Small intestine (tissue), 7 donors: Measurements from ENCODE around the gene SLC16A3. TPM values are rescaled to one million over a fixed set of nuclear protein-coding genes. Genes with fewer than 3 reads are reported as not detected.

ENCODE experiments used
- DNase-seq, 2 donors: peaks; one replicate each; pipeline versions ENCODE4 v3.0.0 to v3.0.0-alpha.2; 2013
- FAIRE-seq: peaks from 2 replicates; lab custom pipeline; 2012; peaks lifted over from hg19 to GRCh38; lab: Jason Lieb, UNC
- H3K27ac ChIP-seq, 3 donors: one replicate each; pipeline ENCODE4 v1.5.1; 2013; ENCODE audit warnings: low read length in 2 of 3, mild to moderate bottlenecking in 2 of 3, control low read depth in 1 of 3, inconsistent platforms in 1 of 3, low read depth in 1 of 3, moderate library complexity in 1 of 3
- H3K27me3 ChIP-seq, 3 donors: one replicate each; pipeline ENCODE4 v1.6.1; 2013; ENCODE audit warnings: low read length in 3 of 3, inconsistent platforms in 1 of 3; ENCODE audit not compliant: control insufficient read depth in 3 of 3, insufficient read depth in 3 of 3
- H3K36me3 ChIP-seq, 3 donors: one replicate each; pipeline ENCODE4 v1.6.1; 2013; ENCODE audit warnings: low read length in 3 of 3, inconsistent platforms in 1 of 3, low read depth in 1 of 3, mild to moderate bottlenecking in 1 of 3, moderate library complexity in 1 of 3; ENCODE audit not compliant: control insufficient read depth in 3 of 3, insufficient read depth in 2 of 3
- H3K4me1 ChIP-seq, 3 donors: one replicate each; pipeline ENCODE4 v1.6.1; 2013; ENCODE audit warnings: low read length in 2 of 3, inconsistent platforms in 1 of 3, low read depth in 1 of 3, mild to moderate bottlenecking in 1 of 3, moderate library complexity in 1 of 3; ENCODE audit not compliant: control insufficient read depth in 3 of 3, insufficient read depth in 2 of 3
- H3K4me3 ChIP-seq, 3 donors: one replicate each; pipeline ENCODE4 v1.5.1; 2013; ENCODE audit warnings: low read length in 3 of 3, control low read depth in 1 of 3, inconsistent platforms in 1 of 3, low read depth in 1 of 3, mild to moderate bottlenecking in 1 of 3, moderate library complexity in 1 of 3
- H3K9me3 ChIP-seq, 2 donors: one replicate each; pipeline ENCODE4 v1.6.1; 2013; ENCODE audit warnings: low read depth in 1 of 2, low read length in 1 of 2; ENCODE audit not compliant: control insufficient read depth in 2 of 2, insufficient read depth in 1 of 2
- WGBS, 3 donors: extraction: QIAGEN DNeasy Blood & Tissue Kit; methylation state at CpG; one replicate each; pipeline ENCODE4 v1.1.7; 2013; 5-methylcytosine and 5-hydroxymethylcytosine counted together
- polyA plus RNA-seq, 4 donors: library from polyadenylated mRNA; stranded (reverse) in 3 of 4; unstranded in 1 of 4; fragments of 200-250 nt in 3 of 4; fragments of 120-200 nt in 1 of 4; gene quantifications; one replicate each; pipeline versions ENCODE4 v1.2.1 to v1.2.3, GENCODE V29; 2013
- donor health status: healthy with polysubstance abuse.
- donor health status: control.
- donor health status: control.
- donor health status: Bipolar disorder and iron deficiency.
- donor health status: healthy.

The SLC16A3 gene
- polyA plus RNA-seq, 4 donors = 5.4 to 33.2 (median 14.5) TPM

DNA sequence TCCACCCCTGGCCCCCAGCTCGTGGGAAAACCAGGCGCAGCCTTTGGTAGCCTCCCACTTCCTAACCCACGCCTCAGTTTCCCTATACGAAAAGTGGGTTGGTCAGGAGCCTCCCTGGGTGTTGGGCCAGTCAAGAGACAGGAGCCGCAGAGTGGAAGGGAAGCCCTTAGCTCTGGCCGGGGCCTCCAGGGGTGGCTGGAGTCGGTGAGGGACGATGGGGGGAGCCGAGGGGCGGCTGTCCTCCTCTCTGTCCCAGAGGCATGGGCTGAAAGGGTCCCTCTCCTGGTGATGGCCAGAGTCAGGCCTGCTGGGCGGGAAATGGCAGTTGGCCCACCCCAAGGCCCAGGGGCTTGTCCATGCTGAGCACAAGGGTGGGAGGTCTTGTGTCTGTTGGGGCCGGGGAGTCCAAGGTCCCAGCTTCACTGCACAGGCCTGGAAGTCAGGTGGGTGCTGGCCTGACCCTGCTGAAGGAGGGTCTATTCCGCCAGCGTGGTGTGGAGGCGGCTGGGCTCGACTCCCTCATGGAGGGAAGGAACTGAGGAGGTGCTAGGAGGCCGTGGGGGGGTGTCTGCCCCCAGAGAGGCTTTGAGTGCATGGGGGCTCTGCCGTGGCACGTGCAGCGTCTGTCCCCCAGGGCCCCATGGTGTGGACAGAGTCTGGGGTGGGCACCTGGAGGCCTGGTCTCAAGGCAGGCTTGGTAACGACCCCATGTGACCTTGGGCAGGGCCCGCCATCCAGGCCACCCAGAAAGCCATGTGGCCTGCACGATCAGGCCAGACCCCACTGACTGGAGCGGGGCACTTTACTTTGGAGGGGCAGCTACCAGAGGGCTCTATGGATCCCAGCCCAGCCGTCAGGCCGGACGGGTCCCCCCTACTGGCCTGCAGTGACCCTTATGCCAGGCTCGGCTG is 1.1 kb downstream of the SLC16A3 start:
- Histone ChIP-seq H3K27me3 (peaks cover 0 to 9% (median 0%) of the 10 kb centered on the region in 3 donors), H3K27ac (peak overlapping the region in 2 of 3 donors; percentile 66 to 94), H3K4me3 (peak overlapping the region; percentile 43 to 69 (median 61)), H3K36me3 (peaks cover 0 to 14% (median 0%) of the 10 kb centered on the region in 3 donors), H3K9me3 (peaks cover 0 to 4% of the 10 kb centered on the region in 2 donors), H3K4me1 (peaks cover 0 to 44% (median 10%) of the 10 kb centered on the region in 3 donors)
- DNase-seq = peak in 1 of 2 donors; percentile 45
- WGBS, 3 donors = 56 to 65% (median 62%) methylated on average over 25 to 28 of the region's 28 CpGs
- no peak for FAIRE-seq

DNA sequence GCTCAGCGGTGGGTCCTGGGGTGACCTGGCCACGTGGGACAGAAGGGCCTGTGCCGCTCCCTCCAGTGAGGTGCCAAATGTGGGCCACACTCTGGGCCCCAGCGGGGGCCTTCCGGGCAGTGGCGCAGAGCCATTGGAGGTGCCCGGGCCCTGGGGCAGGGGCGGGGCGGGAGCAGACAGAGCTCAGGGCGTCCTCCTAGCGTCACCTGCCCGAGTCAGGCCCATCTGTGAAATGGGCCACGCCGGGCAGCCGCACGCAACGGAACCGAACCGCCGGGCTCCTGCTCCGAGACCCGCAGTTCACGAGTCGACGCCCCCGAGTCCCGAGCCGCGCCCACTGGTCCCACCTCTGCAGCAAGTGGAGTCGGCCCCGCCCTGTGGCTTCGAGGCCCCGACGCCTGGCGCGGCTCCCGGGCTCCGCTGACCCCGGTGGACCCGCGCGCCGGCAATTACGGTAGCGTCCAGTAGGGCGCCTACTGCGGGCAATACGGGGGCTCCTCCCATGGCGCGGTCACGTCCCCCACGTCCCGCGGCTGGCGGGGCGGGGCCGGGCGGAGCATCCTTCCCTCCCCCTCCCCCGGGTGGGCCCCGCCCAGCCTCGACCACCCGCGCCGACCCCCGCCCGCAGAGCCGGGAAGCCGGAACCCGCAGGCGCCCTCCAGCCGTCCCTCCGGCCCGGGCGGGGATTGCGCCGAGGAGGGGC is 1.9 kb downstream of the SLC16A3 start:
- Histone ChIP-seq H3K9me3 (peaks cover 0 to 4% of the 10 kb centered on the region in 2 donors), H3K4me1 (peaks cover 0 to 52% (median 10%) of the 10 kb centered on the region in 3 donors), H3K4me3 (peak overlapping the region; percentile 38 to 78 (median 57)), H3K36me3 (peaks cover 0 to 19% (median 0%) of the 10 kb centered on the region in 3 donors), H3K27me3 (peaks cover 0 to 9% (median 0%) of the 10 kb centered on the region in 3 donors), H3K27ac (peak overlapping the region; percentile 15 to 94 (median 91))
- DNase-seq (peak; percentile 86 to 93), FAIRE-seq (no peak)
- WGBS, 3 donors = 4 to 11% (median 6%) methylated on average over 15 to 76 of the region's 76 CpGs

DNA sequence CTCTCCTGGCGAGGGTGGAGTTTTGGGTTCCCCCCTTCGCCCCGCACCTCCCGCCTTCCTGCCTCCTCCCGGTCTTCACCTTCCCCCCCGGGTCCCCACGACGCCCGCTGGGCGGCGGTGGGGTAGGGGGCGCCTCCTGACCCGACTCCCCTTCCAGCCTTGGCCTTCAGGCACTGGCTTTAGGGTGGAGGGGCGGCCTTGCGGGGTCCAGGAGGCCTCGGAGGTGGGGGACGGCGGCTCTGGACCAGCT is 2.4 kb downstream of the SLC16A3 start:
- H3K4me1 ChIP-seq = peaks cover 0 to 57% (median 10%) of the 10 kb centered on the region in 3 donors
- DNase-seq (no peak), FAIRE-seq (no peak)
- H3K27me3 ChIP-seq = peaks cover 0 to 9% (median 0%) of the 10 kb centered on the region in 3 donors
- peaks cover 0 to 4% of the 10 kb centered on the region in 2 donors for H3K9me3 ChIP-seq
- H3K36me3 ChIP-seq = peaks cover 0 to 24% (median 0%) of the 10 kb centered on the region in 3 donors
- peak overlapping the region; percentile 52 to 94 (median 91) for H3K27ac ChIP-seq
- peak overlapping the region; percentile 38 to 78 (median 57) for H3K4me3 ChIP-seq
- 0 to 7% (median 1%) methylated on average over 6 to 18 of the region's 18 CpGs for WGBS, 3 donors

DNA sequence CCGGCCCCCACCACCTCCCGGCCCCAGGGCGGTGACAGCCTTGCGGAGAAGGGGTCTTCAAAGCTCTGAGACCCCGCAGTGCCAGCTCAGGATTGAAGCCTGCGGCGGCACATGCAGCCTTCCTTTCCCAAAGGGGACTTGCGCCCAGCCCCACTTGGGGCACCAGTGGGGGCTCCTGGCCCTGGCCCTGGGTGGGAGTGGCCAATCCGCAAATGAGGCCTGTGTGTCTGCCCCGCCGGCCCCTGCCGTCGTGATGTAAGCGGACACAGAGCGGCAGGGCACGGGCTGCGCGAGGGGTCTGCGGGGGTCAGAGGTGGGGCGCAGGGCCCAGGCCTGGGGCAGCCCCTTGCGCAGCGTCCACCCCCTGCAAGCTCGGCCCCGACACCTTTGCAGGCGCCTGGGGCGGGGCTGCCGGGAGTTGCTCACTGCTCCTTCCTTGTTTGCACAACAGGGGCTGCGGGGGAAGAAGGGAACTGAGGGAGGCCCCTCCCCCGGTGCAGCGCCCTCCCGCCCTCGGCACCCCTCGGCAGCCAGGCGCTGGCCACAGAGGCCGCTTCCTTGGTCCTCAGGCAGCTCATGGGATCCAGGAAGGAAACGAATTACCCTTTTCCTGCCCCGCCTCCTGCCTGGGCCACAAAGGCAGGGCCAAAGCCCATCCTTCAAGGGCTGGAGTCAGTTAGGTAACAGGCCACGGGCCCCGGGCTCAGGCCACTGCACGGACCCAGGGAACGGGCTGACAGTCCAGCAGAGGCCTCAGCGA is 2.9 kb downstream of the SLC16A3 start:
- 6 to 11% (median 9%) methylated on average over 32 to 42 of the region's 42 CpGs for WGBS, 3 donors
- no peak for FAIRE-seq

DNA sequence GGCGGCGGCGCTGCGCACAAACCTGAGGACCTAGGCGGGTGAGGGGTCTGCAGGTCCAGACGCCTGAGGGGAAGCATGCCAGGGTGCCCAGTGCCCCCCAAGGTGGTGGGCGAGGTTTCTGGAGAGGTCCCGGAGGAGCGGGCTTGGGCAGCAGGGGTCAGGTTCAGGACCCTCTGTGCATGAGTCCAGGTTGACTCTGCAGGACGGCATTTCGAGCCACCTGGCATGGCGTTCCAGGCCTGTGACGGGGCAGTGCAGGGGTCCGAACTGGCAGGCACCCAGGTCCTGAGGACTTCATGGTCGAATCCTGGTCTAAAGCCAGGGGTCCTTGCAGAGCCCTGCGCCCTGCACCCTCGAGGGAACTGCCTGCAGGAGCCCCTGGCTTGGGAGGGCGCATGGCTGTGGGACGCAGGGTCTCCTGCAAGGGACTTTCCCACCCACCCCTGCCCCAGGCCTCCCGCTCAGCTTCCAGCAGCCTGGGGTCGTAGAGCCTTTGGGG is 3.5 kb downstream of the SLC16A3 start:
- H3K36me3 ChIP-seq = peaks cover 0 to 35% (median 0%) of the 10 kb centered on the region in 3 donors
- FAIRE-seq (no peak), DNase-seq (no peak)
- H3K27me3 ChIP-seq = peaks cover 0 to 9% (median 0%) of the 10 kb centered on the region in 3 donors
- H3K27ac ChIP-seq = peak overlapping the region in 2 of 3 donors; percentile 22 to 91
- 78 to 84% (median 83%) methylated on average over 17 to 21 of the region's 21 CpGs for WGBS, 3 donors
- peaks cover 0 to 4% of the 10 kb centered on the region in 2 donors for H3K9me3 ChIP-seq
- H3K4me3 ChIP-seq = peak overlapping the region in 1 of 3 donors; percentile 78
- peaks cover 0 to 65% (median 10%) of the 10 kb centered on the region in 3 donors for H3K4me1 ChIP-seq

More for the DNA sequence above, 2.9 kb downstream of the SLC16A3 start:
- Histone ChIP-seq H3K4me3 (peak overlapping the region; percentile 38 to 78 (median 57)), H3K27ac (peak overlapping the region; percentile 52 to 94 (median 91)), H3K27me3 (peaks cover 0 to 9% (median 0%) of the 10 kb centered on the region in 3 donors), H3K9me3 (peaks cover 0 to 4% of the 10 kb centered on the region in 2 donors), H3K4me1 (peaks cover 0 to 62% (median 10%) of the 10 kb centered on the region in 3 donors), H3K36me3 (peaks cover 0 to 29% (median 0%) of the 10 kb centered on the region in 3 donors)
- peak; percentile 77 to 88 for DNase-seq

DNA sequence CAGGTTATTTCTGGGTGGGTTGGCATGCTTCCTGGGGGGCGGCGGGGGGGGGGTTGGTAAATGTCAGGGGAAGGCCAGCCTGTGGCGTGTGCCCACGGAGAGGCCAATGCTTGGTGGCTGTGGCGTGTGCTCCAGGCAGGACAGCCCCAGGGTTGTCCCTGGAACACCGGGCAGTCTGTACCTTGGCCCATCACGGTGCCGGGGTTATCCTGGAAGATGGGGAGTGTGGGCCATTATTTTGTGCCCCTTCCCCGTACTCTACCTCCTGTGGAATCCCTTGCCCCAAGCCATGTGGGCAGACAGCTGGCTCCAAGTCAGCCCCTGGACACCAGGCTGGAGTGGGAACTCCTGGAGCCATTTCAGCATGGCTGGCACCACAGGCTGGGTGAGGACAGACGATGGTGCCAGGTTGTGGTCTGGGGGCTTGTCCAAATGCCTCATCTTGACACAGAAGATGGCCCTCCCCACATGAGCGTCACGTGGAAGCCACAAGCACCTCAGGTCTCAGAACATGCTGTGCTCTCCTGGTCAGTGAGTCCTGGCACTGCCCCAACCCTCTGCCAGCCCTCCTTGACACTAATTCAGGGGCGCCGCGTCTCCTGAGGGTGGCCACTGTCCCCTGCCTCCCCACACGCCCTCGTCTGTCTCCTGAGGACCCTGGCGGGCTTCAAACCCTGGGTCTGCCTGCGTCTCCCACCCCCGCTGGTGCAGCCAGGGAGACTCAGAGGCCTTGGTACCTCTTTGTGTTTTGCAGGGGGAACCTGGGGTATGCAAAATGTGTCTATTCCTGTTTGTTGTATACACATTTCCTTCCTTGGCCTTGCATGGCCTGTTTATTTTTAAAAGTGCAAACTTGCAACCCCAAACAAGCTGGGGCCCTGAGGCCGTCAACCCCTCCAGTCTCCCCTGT is 4.3 kb downstream of the SLC16A3 start:
- H3K36me3 ChIP-seq = peaks cover 0 to 43% (median 5%) of the 10 kb centered on the region in 3 donors
- FAIRE-seq = no peak
- DNase-seq = no peak
- H3K4me3 ChIP-seq = no peak overlapping the region
- no peak overlapping the region for H3K27ac ChIP-seq
- H3K9me3 ChIP-seq = peaks cover 0 to 4% of the 10 kb centered on the region in 2 donors
- WGBS, 3 donors = 67 to 76% (median 72%) methylated on average over 14 to 21 of the region's 21 CpGs
- peaks cover 0 to 62% (median 10%) of the 10 kb centered on the region in 3 donors for H3K4me1 ChIP-seq
- peaks cover 0 to 7% (median 0%) of the 10 kb centered on the region in 3 donors for H3K27me3 ChIP-seq
